NCI-H2081 treated with DMSO at 0.1 percent for 48 hours (cell line): ENCODE measurements around the gene WFS1.

Experiments used
- DNase-seq: peaks from one replicate; lab custom pipeline; 2025; lab: John Stamatoyannopoulos, UW

The WFS1 gene

GRCh38 chr4:6235012-6235411, 34.6 kb upstream of the WFS1 start:
- DNase-seq = no peak

GRCh38 chr4:6235901-6236640, 33.6 kb upstream of the WFS1 start:
- DNase-seq = no peak

GRCh38 chr4:6236816-6237390, 32.7 kb upstream of the WFS1 start:
- no peak for DNase-seq

- DNase-seq = no peak
Measured at GRCh38 chr4:6239486-6239885, 30.2 kb upstream of the WFS1 start.

- DNase-seq = no peak
Measured at GRCh38 chr4:6239968-6240367, 29.7 kb upstream of the WFS1 start.

GRCh38 chr4:6241062-6241845, 28.4 kb upstream of the WFS1 start:
- no peak for DNase-seq

- DNase-seq = no peak
Measured at GRCh38 chr4:6242271-6243029, 27.2 kb upstream of the WFS1 start.

GRCh38 chr4:6245246-6246169, 24.1 kb upstream of the WFS1 start:
- no peak for DNase-seq

GRCh38 chr4:6246170-6246634, 23.4 kb upstream of the WFS1 start:
- no peak for DNase-seq

GRCh38 chr4:6248394-6248793, 21.3 kb upstream of the WFS1 start:
- DNase-seq = no peak

GRCh38 chr4:6250235-6250983, 19.2 kb upstream of the WFS1 start:
- DNase-seq = peak; percentile 51

GRCh38 chr4:6250984-6251295, 18.7 kb upstream of the WFS1 start:
- no peak for DNase-seq

- no peak for DNase-seq
Measured at GRCh38 chr4:6251365-6251764, 18.3 kb upstream of the WFS1 start.

- no peak for DNase-seq
Measured at GRCh38 chr4:6252051-6252450, 17.6 kb upstream of the WFS1 start.

- DNase-seq = no peak
Measured at GRCh38 chr4:6253111-6253510, 16.5 kb upstream of the WFS1 start.

- DNase-seq = no peak
Measured at GRCh38 chr4:6253961-6254360, 15.7 kb upstream of the WFS1 start.

- DNase-seq = no peak
Measured at GRCh38 chr4:6256141-6256540, 13.5 kb upstream of the WFS1 start.

GRCh38 chr4:6257247-6258025, 12.2 kb upstream of the WFS1 start:
- no peak for DNase-seq

GRCh38 chr4:6258026-6258360, 11.7 kb upstream of the WFS1 start:
- no peak for DNase-seq

GRCh38 chr4:6258741-6259140, 10.9 kb upstream of the WFS1 start:
- no peak for DNase-seq
